K562 (cell line): Measurements from ENCODE around the gene GAL3ST3. TPM values are rescaled to one million over a fixed set of nuclear protein-coding genes. Genes with fewer than 3 reads are reported as not detected.

Source experiments
- CHD7 ChIP-seq: fragments of 200-600 bp; sonication (generic); IDR thresholded peaks from one replicate; pipeline ENCODE4 v1.6.1; 2012; ENCODE audit warnings: mild to moderate bottlenecking, low read depth, low read length, inconsistent platforms
- EWSR1 ChIP-seq: fragments of 450-650 bp; IDR thresholded peaks from 2 replicates; pipeline ENCODE4 v1.6.1; 2018; ENCODE audit warnings: borderline replicate concordance, mild to moderate bottlenecking, low read depth, moderate library complexity; ENCODE audit not compliant: partially characterized antibody
- GATAD2A ChIP-seq: fragments of 450-650 bp; IDR thresholded peaks from 2 replicates; pipeline ENCODE4 v1.6.1; 2017
- NCOR1 ChIP-seq: fragments of 450-650 bp; IDR thresholded peaks from 2 replicates; pipeline ENCODE4 v1.6.1; 2016; ENCODE audit warnings: mild to moderate bottlenecking, moderate library complexity
- NR4A1 ChIP-seq, 2 experiments: fragments of 250-450 bp in 1 of 2; fragments of 450-650 bp in 1 of 2; sonication (Bioruptor Pico) in 1 of 2; IDR thresholded peaks; 2 replicates each; pipeline versions ENCODE4 v1.4.0 to v1.6.1; 2016 to 2020; ENCODE audit warnings: mild to moderate bottlenecking in 2 of 2, missing compliant biosample characterization in 1 of 2, missing genetic modification characterization in 1 of 2, moderate library complexity in 1 of 2
- POLR3A ChIP-seq: IDR thresholded peaks from 2 replicates; pipeline ENCODE4 v1.6.1; 2011; ENCODE audit warnings: borderline replicate concordance, mild to moderate bottlenecking, moderate library complexity; ENCODE audit not compliant: insufficient read length, insufficient read depth; ENCODE audit errors: extremely low read depth
- SAP30 ChIP-seq: fragments of 200-600 bp; sonication (generic); IDR thresholded peaks from 2 replicates; pipeline ENCODE4 v1.6.1; 2012; ENCODE audit warnings: borderline replicate concordance, low read depth, mild to moderate bottlenecking, moderate library complexity, low read length, control low read depth, inconsistent platforms; ENCODE audit not compliant: insufficient read depth, poor library complexity, severe bottlenecking
- ZBED1 ChIP-seq: IDR thresholded peaks from 2 replicates; pipeline ENCODE4 v1.6.1; 2014
- ZBTB26 ChIP-seq: fragments of 450-650 bp; formaldehyde crosslinking; IDR thresholded peaks from 2 replicates; pipeline ENCODE4 v1.4.0; 2022; ENCODE audit warnings: missing genetic modification characterization
- ZKSCAN1 ChIP-seq: fragments of 150-350 bp; IDR thresholded peaks from 2 replicates; pipeline ENCODE4 v1.6.1; 2016; ENCODE audit warnings: low read depth, low read length
- ZNF280B ChIP-seq: fragments of 250-450 bp; sonication (Bioruptor Pico); IDR thresholded peaks from 2 replicates; pipeline ENCODE4 v1.5.1; 2021; ENCODE audit warnings: mild to moderate bottlenecking
- polyA plus RNA-seq, 8 experiments: library from polyadenylated mRNA; depleted of rRNA in 4 of 8; stranded (reverse) in 5 of 8; unstranded in 3 of 8; fragments of >200 nt; fragmentation: Nextera tagmentation in 2 of 8; fragmentation: Illumina TruSeq in 1 of 8; extraction: Ambion mirVana in 2 of 8; extraction: Trizol in 1 of 8; gene quantifications; 2 replicates each; pipeline versions ENCODE4 v1.2.1 to v1.2.3, GENCODE V29; 2011 to 2014; ENCODE audit warnings: inconsistent platforms in 1 of 8, missing spikeins in 1 of 8
- total RNA-seq, 7 experiments: library from RNA; depleted of rRNA in 6 of 7; stranded (reverse); fragments of >200 nt in 6 of 7; fragmentation: Illumina TruSeq in 2 of 7; extraction: Trizol in 2 of 7; gene quantifications; 2 replicates each; pipeline versions ENCODE4 v1.2.1 to v1.2.3, GENCODE V29; 2011 to 2021; ENCODE audit warnings: low replicate concordance in 1 of 7

The GAL3ST3 gene
- total and polyA plus RNA-seq, 9 of the 15 experiments (the other 6 are each of a cell fraction or from before 2014, with no cell fraction given), result not detected

- TF ChIP-seq ZBTB26 (CRISPR knock-in tag), result no peak
- no peak for TF ChIP-seq CHD7
- no peak for TF ChIP-seq NCOR1
- no peak for TF ChIP-seq POLR3A
- TF ChIP-seq ZBED1, result 0 out of 2 replicates have a peak, but pooled peaks have one; percentile 6
- peak; percentile 41 for TF ChIP-seq SAP30
- TF ChIP-seq GATAD2A, result no peak
- TF ChIP-seq EWSR1, result no peak
- TF ChIP-seq ZNF280B (CRISPR knock-in tag), result no peak
- TF ChIP-seq ZKSCAN1, result peak; percentile 70
- TF ChIP-seq NR4A1 (CRISPR knock-in tag; IDR thresholded peaks at IDR 0.05), result 0 out of 2 replicates have a peak, but pooled peaks have one; percentile 8
- TF ChIP-seq NR4A1 (tag; IDR thresholded peaks at IDR 0.05), result no peak
These were observed 3.1 kb upstream of the GAL3ST3 start, which contains the start of gene SF3B2 (continued) for GRCh38 chr11:66051766-66052663.
